Gastroesophageal sphincter (tissue), 4 donors: ENCODE measurements around the gene CLCNKA. TPM values are rescaled to one million over a fixed set of nuclear protein-coding genes. Genes with fewer than 3 reads are reported as not detected.

ENCODE experiments used
- ATAC-seq: fragments of 150-250 bp; one replicate; pipeline ENCODE4 v1.9.1; 2016; ENCODE audit warnings: mild to moderate bottlenecking, moderate library complexity
- H3K27ac ChIP-seq, 4 donors: fragments of 200-600 bp; sonication (generic) in 3 of 4; 1 replicate in 3 of 4; 2 replicates in 1 of 4; pipeline ENCODE4 v1.5.1; 2016 to 2019
- H3K27me3 ChIP-seq: fragments of 200-600 bp; sonication (generic); one replicate; pipeline ENCODE4 v1.5.1; 2019
- H3K36me3 ChIP-seq, 2 donors: fragments of 200-600 bp; sonication (generic); one replicate each; pipeline ENCODE4 v1.5.1; 2019; ENCODE audit warnings: control low read depth in 1 of 2
- H3K4me1 ChIP-seq, 3 donors: fragments of 200-600 bp; sonication (generic); 1 replicate in 2 of 3; 2 replicates in 1 of 3; pipeline ENCODE4 v1.5.1; 2016 to 2019; ENCODE audit warnings: control low read depth in 2 of 3
- H3K4me3 ChIP-seq, 2 donors: fragments of 200-600 bp; sonication (generic); one replicate each; pipeline ENCODE4 v1.5.1; 2019; ENCODE audit warnings: mild to moderate bottlenecking in 1 of 2, moderate library complexity in 1 of 2
- H3K9me3 ChIP-seq, 3 donors: fragments of 200-600 bp; sonication (generic); one replicate each; pipeline ENCODE4 v1.5.1; 2017 to 2019; ENCODE audit warnings: control low read depth in 2 of 3
- EP300 ChIP-seq: sonication (generic); formaldehyde crosslinking; IDR thresholded peaks from one replicate; pipeline ENCODE4 v1.6.1; 2017; ENCODE audit warnings: antibody characterized with exemption, mild to moderate bottlenecking
- POLR2A ChIP-seq, 2 donors: fragments of 450-650 bp; IDR thresholded peaks; one replicate each; pipeline ENCODE4 v1.6.1; 2017; ENCODE audit warnings: antibody characterized with exemption in 2 of 2, mild to moderate bottlenecking in 2 of 2, moderate library complexity in 1 of 2
- POLR2AphosphoS5 ChIP-seq: sonication (generic); formaldehyde crosslinking; IDR thresholded peaks from one replicate; pipeline ENCODE4 v1.6.1; 2017; ENCODE audit warnings: antibody characterized with exemption
- WGBS, 2 donors: methylation state at CpG; one replicate each; pipeline ENCODE4 v1.1.5; 2018; ENCODE audit warnings: low coverage in 1 of 2; 5-methylcytosine and 5-hydroxymethylcytosine counted together
- total RNA-seq, 4 donors: library from RNA; depleted of rRNA; stranded (reverse); fragments of >200 nt; gene quantifications; one replicate each; pipeline ENCODE4 v1.1.0, GENCODE V29; 2016
- TF ChIP-seq, protein P1 (sequence below), 4 experiments: fragments of 200-600 bp in 2 of 4; fragments of 450-650 bp in 2 of 4; sonication (generic) in 1 of 4; IDR thresholded peaks; one replicate each; pipeline ENCODE4 v1.5.1; 2017 to 2019; ENCODE audit warnings: antibody characterized with exemption in 4 of 4, mild to moderate bottlenecking in 2 of 4, moderate library complexity in 2 of 4

Gene CLCNKA
- total RNA-seq, 4 donors from 2014 or later, result 0.08 to 3.0 (median 0.20) TPM; not detected in 1

DNA sequence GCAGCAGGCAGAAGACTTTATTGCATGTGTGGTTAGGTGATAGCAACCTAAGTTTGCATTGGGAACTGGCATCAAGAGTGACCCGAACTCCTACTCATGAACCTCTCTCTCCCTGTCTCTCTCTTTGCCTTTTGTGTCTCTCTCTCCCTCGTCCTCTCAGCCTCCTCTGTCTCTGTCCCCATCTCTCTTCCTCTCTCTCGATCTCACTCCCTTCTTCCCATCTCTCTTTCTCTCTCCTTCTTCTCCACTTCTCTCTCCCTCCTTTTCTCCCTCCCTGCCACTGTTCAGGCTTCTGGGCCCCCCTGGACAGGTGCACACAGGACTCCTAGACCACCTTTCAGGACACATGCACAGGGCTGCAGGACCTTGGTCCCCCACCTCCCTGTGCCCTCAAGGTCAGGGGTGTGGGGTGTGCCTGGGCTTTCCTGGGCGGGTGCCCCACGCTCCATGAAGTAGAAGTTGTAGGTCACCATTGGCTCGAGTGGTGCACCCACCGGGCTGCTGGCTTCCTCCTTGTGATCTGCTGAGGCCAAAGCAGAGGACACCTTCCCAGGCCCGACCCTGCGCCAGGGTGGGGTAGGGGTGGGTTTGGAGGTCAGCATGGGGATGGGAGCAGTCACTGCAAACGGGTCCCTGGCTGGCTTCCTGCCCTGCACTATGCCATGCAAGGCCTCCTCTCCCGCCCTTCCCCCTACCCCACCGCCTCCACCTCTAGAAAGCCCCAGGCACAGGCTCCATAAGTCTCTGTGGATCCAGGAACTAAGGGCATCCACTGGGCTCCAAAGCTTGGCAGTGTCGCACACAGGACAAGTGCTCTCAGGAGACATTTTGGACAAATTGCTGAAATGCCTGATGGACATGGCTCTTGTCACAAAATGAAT lies 32.7 kb upstream of the CLCNKA start:
- Histone ChIP-seq H3K4me3 (no peak overlapping the region), H3K4me1 (peaks cover 0 to 28% (median 0%) of the 10 kb centered on the region in 3 donors), H3K9me3 (no peaks in the 10 kb centered on the region), H3K27ac (no peak overlapping the region), H3K36me3 (no peaks in the 10 kb centered on the region), H3K27me3 (no peaks in the 10 kb centered on the region)
- no peak for ATAC-seq
- TF ChIP-seq EP300, result no peak
- TF ChIP-seq POLR2A (IDR thresholded peaks at IDR 0.05), result no peak
- 88 to 100% methylated on average over 3 of the region's 13 CpGs for WGBS, 2 donors

DNA sequence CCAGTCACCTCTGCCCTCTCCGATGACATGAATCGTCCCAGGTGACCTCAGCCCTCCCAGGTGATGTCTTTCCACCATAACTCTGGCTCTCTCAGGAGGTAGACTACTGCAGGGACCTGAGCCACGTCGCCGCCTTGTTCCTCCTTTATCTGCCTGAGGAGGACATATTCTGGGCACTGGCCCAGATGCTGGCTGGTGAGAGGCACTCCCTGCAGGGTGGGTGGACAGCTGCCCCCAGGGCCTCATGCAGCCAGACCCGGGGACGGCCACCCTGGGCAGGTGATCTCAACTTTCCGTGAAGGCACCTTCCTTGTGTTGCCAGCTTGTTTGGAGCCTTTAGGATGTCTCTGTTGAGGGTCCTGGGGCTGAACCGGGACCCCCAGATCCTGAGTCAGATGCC lies 32.1 kb upstream of the CLCNKA start:
- peaks cover 0 to 35% (median 4%) of the 10 kb centered on the region in 3 donors for H3K4me1 ChIP-seq
- no peak overlapping the region for H3K27ac ChIP-seq
- H3K36me3 ChIP-seq, result no peaks in the 10 kb centered on the region
- TF ChIP-seq POLR2A (IDR thresholded peaks at IDR 0.05), result no peak
- no peak for ATAC-seq
- 36% methylated on average over 2 of the region's 9 CpGs; no CpG with 5 or more reads in 1 of the 2 donors for WGBS, 2 donors
- H3K9me3 ChIP-seq, result no peaks in the 10 kb centered on the region
- H3K27me3 ChIP-seq, result no peaks in the 10 kb centered on the region
- no peak overlapping the region for H3K4me3 ChIP-seq

DNA sequence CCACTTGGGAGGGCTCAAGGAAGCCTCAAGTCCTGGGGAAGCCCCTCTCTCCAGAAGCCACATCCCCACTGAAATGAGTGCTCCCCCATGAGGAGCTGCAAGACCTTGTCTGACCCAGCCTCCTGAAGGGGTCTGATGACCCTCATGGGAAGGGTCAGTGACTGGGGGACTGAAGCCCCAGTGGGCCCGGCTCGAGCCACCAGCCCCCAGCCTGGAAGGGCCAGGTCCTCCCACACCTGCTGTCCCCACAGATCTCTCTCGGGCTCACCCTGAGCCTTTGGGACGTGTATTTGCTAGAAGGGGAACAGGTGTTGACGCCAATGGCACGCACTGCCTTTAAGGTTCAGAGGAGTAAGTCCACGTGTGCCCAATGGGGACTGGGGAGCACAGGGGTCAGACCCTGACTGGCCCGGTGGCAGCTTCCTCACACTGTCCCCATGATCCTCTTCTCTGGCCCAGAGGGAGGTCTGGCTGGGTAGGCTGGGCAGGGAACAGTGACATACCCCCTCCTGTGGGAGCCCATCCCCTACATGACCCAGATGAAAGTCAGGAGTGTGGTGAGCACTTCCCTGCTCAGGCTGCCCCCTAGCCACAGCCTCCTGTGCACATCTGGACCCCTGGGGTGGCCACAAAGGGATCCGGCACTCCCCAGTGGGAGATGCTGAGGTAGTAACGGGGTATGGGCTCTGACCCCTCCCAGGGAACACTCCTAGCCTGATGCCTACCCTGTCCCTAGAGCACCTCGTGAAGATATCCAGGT lies 30.2 kb upstream of the CLCNKA start:
- Histone ChIP-seq H3K36me3 (no peaks in the 10 kb centered on the region), H3K9me3 (no peaks in the 10 kb centered on the region), H3K27me3 (no peaks in the 10 kb centered on the region), H3K4me3 (no peak overlapping the region), H3K4me1 (peaks cover 0 to 45% (median 4%) of the 10 kb centered on the region in 3 donors), H3K27ac (no peak overlapping the region)
- no peak for ATAC-seq
- TF ChIP-seq, protein P1, sequence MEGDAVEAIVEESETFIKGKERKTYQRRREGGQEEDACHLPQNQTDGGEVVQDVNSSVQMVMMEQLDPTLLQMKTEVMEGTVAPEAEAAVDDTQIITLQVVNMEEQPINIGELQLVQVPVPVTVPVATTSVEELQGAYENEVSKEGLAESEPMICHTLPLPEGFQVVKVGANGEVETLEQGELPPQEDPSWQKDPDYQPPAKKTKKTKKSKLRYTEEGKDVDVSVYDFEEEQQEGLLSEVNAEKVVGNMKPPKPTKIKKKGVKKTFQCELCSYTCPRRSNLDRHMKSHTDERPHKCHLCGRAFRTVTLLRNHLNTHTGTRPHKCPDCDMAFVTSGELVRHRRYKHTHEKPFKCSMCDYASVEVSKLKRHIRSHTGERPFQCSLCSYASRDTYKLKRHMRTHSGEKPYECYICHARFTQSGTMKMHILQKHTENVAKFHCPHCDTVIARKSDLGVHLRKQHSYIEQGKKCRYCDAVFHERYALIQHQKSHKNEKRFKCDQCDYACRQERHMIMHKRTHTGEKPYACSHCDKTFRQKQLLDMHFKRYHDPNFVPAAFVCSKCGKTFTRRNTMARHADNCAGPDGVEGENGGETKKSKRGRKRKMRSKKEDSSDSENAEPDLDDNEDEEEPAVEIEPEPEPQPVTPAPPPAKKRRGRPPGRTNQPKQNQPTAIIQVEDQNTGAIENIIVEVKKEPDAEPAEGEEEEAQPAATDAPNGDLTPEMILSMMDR (IDR thresholded peaks at IDR 0.05), result no peak
- TF ChIP-seq EP300 (no peak), POLR2AphosphoS5 (no peak), POLR2A (IDR thresholded peaks at IDR 0.05) (no peak)
- no CpG with 5 or more reads among the region's 11 CpGs for WGBS, 2 donors

DNA sequence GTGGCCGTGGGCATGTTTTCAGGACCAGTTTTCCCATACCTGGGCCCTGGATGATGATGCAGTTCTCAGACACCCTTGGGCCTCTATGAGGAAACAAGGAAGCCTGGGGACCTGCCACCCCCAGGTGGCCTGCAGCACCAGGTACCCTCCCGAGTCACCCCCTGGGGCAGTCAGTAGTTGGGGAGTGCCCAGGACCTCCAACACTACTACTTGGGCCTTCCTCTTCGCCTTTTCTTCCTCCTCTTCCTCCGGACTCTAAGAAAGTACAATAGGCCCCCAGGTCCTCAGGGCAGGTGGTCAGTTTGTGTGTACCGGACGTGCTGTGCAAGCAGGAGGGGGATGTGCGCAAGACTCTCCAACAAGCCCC lies 29.7 kb upstream of the CLCNKA start:
- 100% methylated on average over 2 of the region's 7 CpGs; no CpG with 5 or more reads in 1 of the 2 donors for WGBS, 2 donors
- Histone ChIP-seq H3K4me1 (peaks cover 0 to 47% (median 4%) of the 10 kb centered on the region in 3 donors), H3K4me3 (no peak overlapping the region), H3K27me3 (no peaks in the 10 kb centered on the region), H3K27ac (no peak overlapping the region), H3K36me3 (no peaks in the 10 kb centered on the region), H3K9me3 (no peaks in the 10 kb centered on the region)
- ATAC-seq, result no peak
- TF ChIP-seq POLR2A (IDR thresholded peaks at IDR 0.05), result no peak
- no peak for TF ChIP-seq POLR2AphosphoS5
- no peak for TF ChIP-seq EP300
- TF ChIP-seq, protein P1 (IDR thresholded peaks at IDR 0.05), result no peak

DNA sequence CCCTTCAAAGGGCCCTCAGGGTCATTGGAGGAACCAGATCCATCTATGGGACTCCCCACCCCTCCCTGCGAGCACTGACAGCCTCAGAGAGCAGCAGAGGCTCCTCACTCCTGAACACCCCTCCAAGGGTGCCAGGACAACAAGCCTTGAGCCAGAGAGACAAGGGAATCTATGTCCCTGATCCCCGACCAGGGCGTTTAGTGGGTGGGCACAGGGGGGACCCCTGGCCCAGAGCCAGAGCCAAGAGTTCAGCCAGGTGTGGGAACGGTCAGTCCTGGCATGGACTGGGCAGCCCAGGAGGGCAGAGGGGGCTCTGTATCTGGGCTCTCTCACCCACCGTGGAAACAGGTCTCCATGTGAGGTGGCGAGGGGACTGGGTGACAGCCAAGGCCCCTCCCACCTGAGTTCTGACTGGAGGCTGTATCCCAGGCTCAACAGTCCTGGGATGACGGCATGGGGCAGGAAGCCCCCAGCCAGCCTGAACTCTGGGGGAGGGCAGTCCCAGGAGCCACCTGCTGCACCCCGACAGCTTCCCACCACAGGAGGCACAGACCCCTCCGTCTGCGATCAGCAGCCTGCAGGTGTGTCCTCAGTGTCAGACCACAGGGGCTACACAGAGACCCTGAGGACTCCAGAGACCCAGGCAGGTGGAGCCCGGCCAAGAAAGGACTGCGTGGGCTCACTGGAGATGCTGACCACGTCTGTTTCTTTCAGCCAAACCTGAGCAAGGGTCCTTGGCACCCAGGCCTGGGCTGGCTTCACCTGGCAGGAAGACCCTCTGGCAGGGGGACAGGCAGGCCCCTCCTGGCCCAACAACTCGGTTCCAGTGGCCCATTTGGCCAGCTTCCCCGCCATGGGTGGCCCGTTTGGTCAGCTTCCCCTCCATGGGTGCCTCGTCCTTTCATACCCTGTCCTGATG lies 29.0 kb upstream of the CLCNKA start:
- TF ChIP-seq POLR2A (IDR thresholded peaks at IDR 0.05), result no peak
- TF ChIP-seq POLR2AphosphoS5, result no peak
- TF ChIP-seq, protein P1 (IDR thresholded peaks at IDR 0.05), result no peak
- no peak for TF ChIP-seq EP300
- H3K9me3 ChIP-seq, result no peaks in the 10 kb centered on the region

More for the DNA sequence above, 29.0 kb upstream of the CLCNKA start:
- no peak for ATAC-seq
- no peak overlapping the region for H3K27ac ChIP-seq
- H3K36me3 ChIP-seq, result no peaks in the 10 kb centered on the region
- H3K4me1 ChIP-seq, result peaks cover 0 to 54% (median 4%) of the 10 kb centered on the region in 3 donors
- WGBS, 2 donors, result no CpG with 5 or more reads among the region's 17 CpGs
- no peaks in the 10 kb centered on the region for H3K27me3 ChIP-seq
- no peak overlapping the region for H3K4me3 ChIP-seq
